HepG2 (cell line): ENCODE results near the gene DENND4C. TPM values are rescaled to one million over a fixed set of nuclear protein-coding genes. Genes with fewer than 3 reads are reported as not detected.

Source experiments
- ATAC-seq: fragments of 200-7000 bp; cut with Tn5 transposase; 3 replicates; pipeline ENCODE4 v1.9.1; 2020; ENCODE audit warnings: mild to moderate bottlenecking, moderate library complexity
- BruUV-seq: library from RNA; stranded (reverse); fragments of 400-500 nt; replicated peaks from 2 replicates; lab custom pipeline; 2021; lab: Mats Ljungman, UMichigan
- CTCF ChIA-PET: fragments of 300-600 bp; formaldehyde crosslinking; extraction: SDS; loops from one replicate; lab custom pipeline; 2021; ENCODE audit warnings: low total read pairs, inconsistent platforms, low intra/inter-chr PET ratio; lab: Yijun Ruan, JAX
- POLR2A ChIA-PET: fragments of 350-600 bp; sonication (Branson Sonifier 250); formaldehyde crosslinking; loops from one replicate; lab custom pipeline; 2020; ENCODE audit warnings: antibody characterized with exemption, inconsistent platforms; lab: Yijun Ruan, JAX
- DNase-seq: peaks from one replicate; pipeline ENCODE4 v3.0.0-alpha.2; 2015; ENCODE audit warnings: low spot score
- FAIRE-seq: peaks from 3 replicates; lab custom pipeline; 2011; peaks lifted over from hg19 to GRCh38; lab: Jason Lieb, UNC
- H2AFZ ChIP-seq: one replicate; pipeline ENCODE4 v1.6.1; 2011; ENCODE audit warnings: low read length, inconsistent platforms
- H3K27ac ChIP-seq: fragments of 300-600 bp; 3 replicates; pipeline ENCODE4 v1.8.0; 2011; ENCODE audit warnings: mixed run types, mild to moderate bottlenecking, mixed read lengths, low read length, inconsistent platforms; ENCODE audit not compliant: insufficient read depth; ENCODE audit errors: extremely low read length
- H3K27me3 ChIP-seq, 2 experiments: fragments of 200-600 bp in 1 of 2; 2 replicates in 1 of 2; 3 replicates in 1 of 2; pipeline versions ENCODE4 v1.6.0 to v1.8.0; 2011; ENCODE audit warnings: low read length in 2 of 2, mild to moderate bottlenecking in 2 of 2, moderate library complexity in 2 of 2, inconsistent platforms in 1 of 2; ENCODE audit not compliant: insufficient read depth in 2 of 2, control insufficient read depth in 1 of 2
- H3K36me3 ChIP-seq, 2 experiments: fragments of 200-600 bp in 1 of 2; replicated peaks in 1 of 2; 2 replicates in 1 of 2; 3 replicates in 1 of 2; pipeline versions ENCODE4 v1.5.1 to v1.8.0; 2011; ENCODE audit warnings: low read length in 2 of 2, inconsistent platforms in 1 of 2; ENCODE audit not compliant: insufficient read depth in 2 of 2, control insufficient read depth in 1 of 2
- H3K4me1 ChIP-seq: 2 replicates; pipeline ENCODE4 v1.5.1; 2012; ENCODE audit warnings: low read length, inconsistent platforms; ENCODE audit not compliant: insufficient read depth
- H3K4me2 ChIP-seq: 2 replicates; pipeline ENCODE4 v1.6.0; 2011; ENCODE audit warnings: low read depth, low read length, inconsistent platforms
- H3K4me3 ChIP-seq, 3 experiments: fragments of 200-600 bp in 1 of 3; sonication (generic), shearing (Covaris generic) in 1 of 3; replicated peaks in 1 of 3; 2 replicates each; pipeline ENCODE4 v1.5.1; 2011 to 2016; ENCODE audit warnings: low read length in 3 of 3, inconsistent platforms in 2 of 3, low read depth in 2 of 3, mild to moderate bottlenecking in 2 of 3, control low read depth in 1 of 3, mixed read lengths in 1 of 3; ENCODE audit not compliant: insufficient read depth in 1 of 3
- H3K79me2 ChIP-seq: one replicate; pipeline ENCODE4 v1.6.1; 2011; ENCODE audit warnings: low read length, inconsistent platforms; ENCODE audit not compliant: insufficient read depth
- H3K9ac ChIP-seq: 2 replicates; pipeline ENCODE4 v1.6.0; 2011; ENCODE audit warnings: mild to moderate bottlenecking, low read depth, low read length, inconsistent platforms; ENCODE audit not compliant: insufficient read depth
- H3K9me3 ChIP-seq: 2 replicates; pipeline ENCODE4 v1.5.1; 2012; ENCODE audit warnings: mild to moderate bottlenecking, low read length
- H4K20me1 ChIP-seq: 2 replicates; pipeline ENCODE4 v1.6.0; 2011; ENCODE audit warnings: inconsistent platforms, mild to moderate bottlenecking, low read length, moderate library complexity; ENCODE audit not compliant: insufficient read depth
- ARID5B ChIP-seq: IDR thresholded peaks from 2 replicates; pipeline ENCODE4 v1.4.0; 2020; ENCODE audit warnings: mild to moderate bottlenecking, missing genetic modification reagents
- ARNTL ChIP-seq: sonication (generic); formaldehyde crosslinking; IDR thresholded peaks from 2 replicates; pipeline ENCODE4 v1.4.0; 2020; ENCODE audit warnings: mild to moderate bottlenecking, missing genetic modification reagents
- GMEB1 ChIP-seq: sonication (generic); formaldehyde crosslinking; IDR thresholded peaks from 2 replicates; pipeline ENCODE4 v1.5.1; 2020; ENCODE audit warnings: missing genetic modification reagents, mild to moderate bottlenecking, borderline replicate concordance
- NFKB2 ChIP-seq: sonication (generic); formaldehyde crosslinking; IDR thresholded peaks from 2 replicates; pipeline ENCODE4 v1.4.0; 2020; ENCODE audit warnings: missing genetic modification reagents, borderline replicate concordance
- ZBTB46 ChIP-seq: sonication (generic); formaldehyde crosslinking; IDR thresholded peaks from 2 replicates; pipeline ENCODE4 v1.4.0; 2020; ENCODE audit warnings: mild to moderate bottlenecking, missing genetic modification reagents, borderline replicate concordance
- ZHX1 ChIP-seq: sonication (generic); formaldehyde crosslinking; IDR thresholded peaks from 2 replicates; pipeline ENCODE4 v1.8.1; 2022; ENCODE audit warnings: low read depth, mild to moderate bottlenecking, missing genetic modification reagents
- ZNF446 ChIP-seq: sonication (generic); formaldehyde crosslinking; IDR thresholded peaks from 2 replicates; pipeline ENCODE4 v1.5.0; 2020; ENCODE audit warnings: mild to moderate bottlenecking, missing genetic modification reagents
- ZNF687 ChIP-seq: sonication (generic); formaldehyde crosslinking; IDR thresholded peaks from 2 replicates; pipeline ENCODE4 v1.5.1; 2020; ENCODE audit warnings: mild to moderate bottlenecking, missing genetic modification reagents, moderate library complexity
- WGBS: methylation state at CpG from one replicate; pipeline ENCODE4 v1.1.6; 2017; ENCODE audit warnings: low lambda C conversion rate; 5-methylcytosine and 5-hydroxymethylcytosine counted together
- in situ Hi-C: cut with HindIII; loops from 2 replicates; pipeline ENCODE4 v1.10.0; 2017; ENCODE audit warnings: low pct_unique_long_range_greater_than_20kb; ENCODE audit not compliant: extremely low pct_ligation_motif_present
- intact Hi-C: fragments of 100-400 bp; cut with micrococcal nuclease; formaldehyde crosslinking; loops from one replicate; pipeline ENCODE4 v1.10.0; 2022; ENCODE audit not compliant: unreplicated experiment
- polyA plus RNA-seq, 8 experiments: library from polyadenylated mRNA; depleted of rRNA in 3 of 8; stranded (reverse) in 7 of 8; unstranded in 1 of 8; fragments of >200 nt; fragmentation: Illumina TruSeq in 4 of 8; extraction: Trizol in 4 of 8; gene quantifications; 2 replicates each; pipeline versions ENCODE4 v1.2.1 to v1.2.3, GENCODE V29; 2011 to 2016; ENCODE audit warnings: low read depth in 4 of 8, missing spikeins in 1 of 8, mixed read lengths in 1 of 8; ENCODE audit not compliant: insufficient read depth in 1 of 8
- total RNA-seq, 5 experiments: library from RNA; depleted of rRNA; stranded (reverse); fragments of >200 nt; fragmentation: Illumina TruSeq; extraction: Trizol; gene quantifications; 2 replicates each; pipeline ENCODE4 v1.2.3, GENCODE V29; 2016; ENCODE audit warnings: low read depth in 1 of 5

Gene DENND4C
- total and polyA plus RNA-seq, 2 of the 13 experiments (the other 11 are each of a cell fraction or from before 2014, with no cell fraction given): 19.1 to 27.2 TPM

GRCh38 chr9:19284729-19285128, 54.2 kb downstream of the DENND4C start:
- in situ Hi-C loops (no loop called here), intact Hi-C loops (no loop called here)
- ChIA-PET POLR2A (interaction anchor here (1.3 kb wide), 1 partner anchor 82 kb away, joined by 4 read pairs; no protein-coding TSS in a partner anchor), CTCF (no interaction called here)
- ATAC-seq (no peak), DNase-seq (no peak), FAIRE-seq (no peak)
- H3K36me3 ChIP-seq: peaks cover 0 to 17% of the 10 kb centered on the region in 2 experiments; a peak in 3 of 5 replicates
- H2AFZ ChIP-seq: no peak overlapping the region
- BruUV-seq: no TSS peak
- H3K27me3 ChIP-seq: no peaks in the 10 kb centered on the region
- H3K9me3 ChIP-seq: no peaks in the 10 kb centered on the region
- WGBS: 98% methylated on average over 3 of the region's 3 CpGs
- 0 out of 2 replicates have a peak, but pooled peaks cover 5% of the 10 kb centered on the region for H4K20me1 ChIP-seq
- H3K4me1 ChIP-seq: peaks cover 12% of the 10 kb centered on the region; the same call in 1 of the 2 replicates
- no peak overlapping the region for H3K9ac ChIP-seq
- H3K79me2 ChIP-seq: peaks cover 18% of the 10 kb centered on the region
- H3K4me3 ChIP-seq: no peak overlapping the region
- no peak overlapping the region for H3K4me2 ChIP-seq
- no peak overlapping the region for H3K27ac ChIP-seq
- TF ChIP-seq ZBTB46 (CRISPR knock-in tag) (no peak), ZHX1 (CRISPR knock-in tag) (no peak), ARNTL (no peak), ZNF446 (no peak), NFKB2 (CRISPR knock-in tag) (no peak), ZNF687 (CRISPR knock-in tag) (no peak), ARID5B (CRISPR knock-in tag) (no peak), GMEB1 (CRISPR knock-in tag) (no peak)
